A549 treated with Mapracorat at 1 μM for 4 hours (cell line): ENCODE measurements around the gene PRRC2A. TPM values are rescaled to one million over a fixed set of nuclear protein-coding genes. Genes with fewer than 3 reads are reported as not detected.

ENCODE experiments used
- total RNA-seq: library from RNA; stranded (reverse); fragments of 200-300 nt; extraction: Qiagen RNA extraction; gene quantifications from 5 replicates; pipeline ENCODE4 v1.2.3, GENCODE V29; 2022

PRRC2A gene
- total RNA-seq = 68.4 to 87.7 TPM (median 84.8 TPM) in 5 replicates

GRCh38 chr6:31620586-31621319, at the start of gene PRRC2A:
Gene PRRC2A, plus strand, starts transcription at chr6:31620715. Its CDS starts 2,075 bp downstream, at chr6:31622790.

GRCh38 chr6:31572041-31572911, 48.2 kb upstream of the PRRC2A start, which contains the start of gene LTA:
Gene LTA, plus strand, starts transcription at chr6:31572289. Its CDS starts 454 bp downstream, at chr6:31572743.

GRCh38 chr6:31575335-31575901, 45.1 kb upstream of the PRRC2A start, which contains the start of gene TNF:
Gene TNF, plus strand, starts transcription at chr6:31575565. Its CDS starts 177 bp downstream, at chr6:31575742.

GRCh38 chr6:31582230-31582643, 38.3 kb upstream of the PRRC2A start, which contains the start of gene LTB:
Gene LTB, minus strand, starts transcription at chr6:31582424. Its CDS starts 7 bp downstream, at chr6:31582417.

GRCh38 chr6:31586008-31586407, 34.5 kb upstream of the PRRC2A start, which contains the start of gene LST1:
Gene LST1, plus strand, starts transcription at chr6:31586277. Its CDS starts 1,023 bp downstream, at chr6:31587300.

GRCh38 chr6:31614684-31615578, 5.6 kb upstream of the PRRC2A start, which contains the start of gene AIF1:
Gene AIF1, plus strand, starts transcription at chr6:31615234. Its CDS starts 96 bp downstream, at chr6:31615330.

GRCh38 chr6:31655349-31656237, 35.1 kb downstream of the PRRC2A start, which contains the start of gene APOM:
Gene APOM, plus strand, starts transcription at chr6:31655894. Its CDS starts 73 bp downstream, at chr6:31655967.

GRCh38 chr6:31660381-31661261, 40.1 kb downstream of the PRRC2A start, which contains the start of gene C6orf47:
Gene C6orf47, minus strand, starts transcription at chr6:31660778. Its CDS starts 831 bp downstream, at chr6:31659947.

GRCh38 chr6:31664790-31665500, 44.4 kb downstream of the PRRC2A start, which contains the start of gene GPANK1:
Gene GPANK1, minus strand, starts transcription at chr6:31664997. Its CDS starts 519 bp downstream, at chr6:31664478.

GRCh38 chr6:31665501-31666336, 45.2 kb downstream of the PRRC2A start, which contains the start of gene CSNK2B:
Gene CSNK2B, plus strand, starts transcription at chr6:31666080. Its CDS starts 752 bp downstream, at chr6:31666832.

GRCh38 chr6:31669676-31670075, 49.2 kb downstream of the PRRC2A start, which contains the start of gene LY6G5B:
Gene LY6G5B, plus strand, starts transcription at chr6:31669976. Its CDS starts 975 bp downstream, at chr6:31670951.

GRCh38 chr6:31680226-31681134, 60.0 kb downstream of the PRRC2A start, which contains the start of gene LY6G5C:
Gene LY6G5C, minus strand, starts transcription at chr6:31681067. Its CDS starts 694 bp downstream, at chr6:31680373.

